ENCODE measurements around the gene SMIM21. TPM values are rescaled to one million over a fixed set of nuclear protein-coding genes. Genes with fewer than 3 reads are reported as not detected.

SMIM21 gene
- not detected for total RNA-seq

GRCh38 chr18:75427603-75428002 lies at the start of gene SMIM21:
Gene SMIM21 (minus strand): TSS chr18:75427703. CDS start chr18:75427563, 140 bp downstream.

Other genes with a start within 250 kb of the SMIM21 start
- gene PTGR3, start 218.6 kb downstream of the SMIM21 start, total RNA-seq: 26.3 TPM
- gene TSHZ1, start 216.9 kb downstream of the SMIM21 start, total RNA-seq: 24.6 TPM